Stimulated activated naive CD8-positive, alpha-beta T cell treated with anti-CD3 and anti-CD28 coated beads, Interleukin-15, Interleukin-2, amounts not matched to agents 100 ng/mL and 50 ng/mL, for 24 hours (primary cell): ENCODE results near the gene CNTRL.

Experiments used
- H3K27ac Mint-ChIP-seq: one replicate; pipeline ENCODE4 v1.8.0; 2021; ENCODE audit warnings: mild to moderate bottlenecking, mixed read lengths
- H3K27me3 Mint-ChIP-seq: one replicate; pipeline ENCODE4 v1.8.0; 2021; ENCODE audit warnings: mixed read lengths
- H3K36me3 Mint-ChIP-seq: one replicate; pipeline ENCODE4 v1.8.0; 2021; ENCODE audit warnings: low read depth, mixed read lengths
- H3K4me1 Mint-ChIP-seq: one replicate; pipeline ENCODE4 v1.8.0; 2021; ENCODE audit warnings: low read depth, mixed read lengths
- H3K4me3 Mint-ChIP-seq: one replicate; pipeline ENCODE4 v1.8.0; 2021; ENCODE audit warnings: mild to moderate bottlenecking, mixed read lengths
- H3K9me3 Mint-ChIP-seq: one replicate; pipeline ENCODE4 v1.8.0; 2021; ENCODE audit warnings: mixed read lengths

Gene CNTRL

DNA sequence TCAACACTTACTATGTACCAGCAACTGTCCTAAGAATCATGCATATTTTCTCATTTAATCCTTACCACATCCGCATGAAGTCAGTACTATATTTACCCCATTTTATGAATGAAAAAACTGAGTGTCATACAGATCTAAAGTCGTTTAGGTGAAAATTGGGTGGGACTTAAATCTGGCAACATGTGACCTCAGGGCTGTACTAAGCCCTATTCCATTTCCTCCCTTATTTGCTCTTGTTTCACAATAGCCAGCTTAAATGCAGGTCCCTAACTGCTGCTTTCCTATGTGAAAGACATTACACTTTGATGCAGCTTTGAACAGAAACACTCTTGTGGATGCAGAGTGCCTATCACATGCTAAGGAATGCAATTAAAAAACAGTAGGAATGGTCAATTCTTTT, 129.4 kb downstream of the CNTRL start:
- Mint-ChIP-seq H3K27me3 (no peaks in the 10 kb centered on the region), H3K36me3 (peaks cover 6% of the 10 kb centered on the region), H3K9me3 (no peaks in the 10 kb centered on the region), H3K27ac (no peak overlapping the region), H3K4me1 (peaks cover 51% of the 10 kb centered on the region), H3K4me3 (no peak overlapping the region)

- Mint-ChIP-seq H3K4me1 (peaks cover 46% of the 10 kb centered on the region), H3K27me3 (no peaks in the 10 kb centered on the region), H3K9me3 (no peaks in the 10 kb centered on the region), H3K4me3 (no peak overlapping the region), H3K27ac (no peak overlapping the region), H3K36me3 (peaks cover 6% of the 10 kb centered on the region)
These were observed 129.9 kb downstream of the CNTRL start for GRCh38 chr9:121204611-121205010.

DNA sequence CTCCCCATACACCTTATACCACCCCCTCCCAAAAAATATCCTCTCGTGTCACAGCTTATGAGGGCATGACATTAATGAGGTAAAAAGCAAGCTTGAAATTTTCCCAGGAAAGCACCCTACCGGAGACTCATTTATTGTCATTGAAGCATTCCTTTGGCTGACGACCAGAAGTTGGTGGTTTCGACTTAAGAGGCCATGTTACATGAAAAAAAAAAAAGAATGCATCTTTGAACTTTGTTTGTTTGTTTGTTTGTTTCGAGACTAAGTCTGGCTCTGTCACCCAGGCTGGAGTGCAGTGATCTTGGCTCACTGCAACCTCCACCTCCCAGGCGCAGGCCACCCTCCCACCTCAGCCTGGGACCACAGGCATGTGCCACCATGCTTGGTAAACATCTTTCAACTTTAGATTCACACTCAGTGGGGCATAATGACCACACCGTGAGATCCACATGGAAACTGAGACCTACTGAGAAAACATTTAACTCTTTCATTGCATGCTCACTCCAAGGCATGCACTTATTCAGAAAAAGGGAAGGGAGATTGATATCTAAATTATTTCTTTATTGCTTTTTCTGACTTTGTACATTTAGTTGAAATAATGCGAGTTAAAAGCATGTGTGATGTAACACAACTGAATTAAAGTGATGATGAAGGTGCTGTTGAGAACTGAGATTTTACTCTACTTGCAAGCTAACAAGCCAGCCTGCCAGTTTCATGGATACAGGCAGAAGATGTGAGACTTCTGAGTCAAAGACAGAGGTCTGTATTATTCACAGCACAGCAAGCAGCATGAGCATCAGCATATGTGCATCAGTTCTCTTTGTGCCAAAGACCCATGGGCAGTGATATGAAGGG, 132.0 kb downstream of the CNTRL start:
- Mint-ChIP-seq H3K4me1 (peaks cover 35% of the 10 kb centered on the region), H3K27ac (peak overlapping the region; percentile 37), H3K27me3 (no peaks in the 10 kb centered on the region), H3K4me3 (peak overlapping the region; percentile 23), H3K36me3 (no peaks in the 10 kb centered on the region), H3K9me3 (no peaks in the 10 kb centered on the region)

GRCh38 chr9:121207371-121207940, 132.7 kb downstream of the CNTRL start:
- H3K36me3 Mint-ChIP-seq = no peaks in the 10 kb centered on the region
- H3K4me3 Mint-ChIP-seq = peak overlapping the region; percentile 23
- peaks cover 28% of the 10 kb centered on the region for H3K4me1 Mint-ChIP-seq
- H3K27me3 Mint-ChIP-seq = no peaks in the 10 kb centered on the region
- no peaks in the 10 kb centered on the region for H3K9me3 Mint-ChIP-seq
- peak overlapping the region; percentile 37 for H3K27ac Mint-ChIP-seq

- Mint-ChIP-seq H3K27ac (no peak overlapping the region), H3K27me3 (no peaks in the 10 kb centered on the region), H3K4me1 (peaks cover 32% of the 10 kb centered on the region), H3K9me3 (no peaks in the 10 kb centered on the region), H3K4me3 (no peak overlapping the region), H3K36me3 (no peaks in the 10 kb centered on the region)
These were observed 135.8 kb downstream of the CNTRL start for GRCh38 chr9:121210536-121210935.

- Mint-ChIP-seq H3K27me3 (no peaks in the 10 kb centered on the region), H3K4me3 (no peak overlapping the region), H3K36me3 (no peaks in the 10 kb centered on the region), H3K9me3 (no peaks in the 10 kb centered on the region), H3K27ac (peak overlapping the region; percentile 32), H3K4me1 (peaks cover 15% of the 10 kb centered on the region)
These were observed 138.5 kb downstream of the CNTRL start for GRCh38 chr9:121213136-121213806.

DNA sequence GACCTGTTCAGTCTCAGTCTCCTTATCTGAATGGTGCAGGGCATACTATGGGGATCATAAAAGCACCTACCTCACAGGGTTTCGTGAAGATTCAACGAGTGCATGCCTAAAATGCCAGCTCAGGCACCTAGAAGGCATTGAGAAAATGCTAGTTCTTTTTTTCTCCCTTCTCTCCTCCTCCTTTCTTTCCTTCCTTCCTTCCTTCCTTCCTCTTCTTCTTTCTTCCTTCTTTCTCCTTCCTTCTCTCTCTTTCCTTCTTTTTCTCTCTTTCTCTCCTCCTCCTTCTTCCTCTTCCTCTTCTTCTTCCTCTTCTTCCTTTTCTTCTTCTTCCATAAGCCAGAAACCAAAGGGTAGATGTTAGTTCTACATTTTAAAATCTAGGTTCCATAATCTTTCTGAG, 139.2 kb downstream of the CNTRL start:
- no peaks in the 10 kb centered on the region for H3K27me3 Mint-ChIP-seq
- peak overlapping the region; percentile 2 for H3K27ac Mint-ChIP-seq
- H3K4me1 Mint-ChIP-seq = peaks cover 12% of the 10 kb centered on the region
- H3K4me3 Mint-ChIP-seq = no peak overlapping the region
- H3K9me3 Mint-ChIP-seq = no peaks in the 10 kb centered on the region
- H3K36me3 Mint-ChIP-seq = no peaks in the 10 kb centered on the region

DNA sequence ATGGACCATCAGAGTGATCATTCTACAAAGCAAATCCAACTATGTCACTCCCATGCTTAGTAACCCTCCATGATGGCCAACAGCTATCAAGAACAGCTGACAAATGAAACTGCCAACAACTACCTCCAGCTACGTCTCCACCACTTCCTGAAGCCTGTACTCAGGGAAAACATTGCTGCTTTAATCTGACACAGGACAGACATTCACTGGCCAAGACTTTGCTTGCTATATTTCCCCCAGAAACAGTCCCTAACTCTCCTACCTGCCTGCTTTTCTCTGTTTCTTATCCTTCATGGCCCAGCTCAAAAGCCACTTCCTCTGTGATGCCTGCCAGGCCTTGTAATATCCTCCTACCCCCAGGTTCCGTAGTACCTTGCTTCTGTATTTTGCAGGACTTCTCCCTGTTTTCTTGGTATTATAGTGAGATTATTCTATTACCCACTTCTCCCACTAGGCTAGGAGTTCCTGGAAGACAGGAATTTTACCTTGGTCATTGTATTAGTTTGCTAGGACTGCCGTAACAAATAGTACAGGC, 141.6 kb downstream of the CNTRL start:
- no peaks in the 10 kb centered on the region for H3K36me3 Mint-ChIP-seq
- H3K4me3 Mint-ChIP-seq = no peak overlapping the region
- H3K27me3 Mint-ChIP-seq = no peaks in the 10 kb centered on the region
- H3K9me3 Mint-ChIP-seq = no peaks in the 10 kb centered on the region
- no peak overlapping the region for H3K27ac Mint-ChIP-seq
- peaks cover 12% of the 10 kb centered on the region for H3K4me1 Mint-ChIP-seq

DNA sequence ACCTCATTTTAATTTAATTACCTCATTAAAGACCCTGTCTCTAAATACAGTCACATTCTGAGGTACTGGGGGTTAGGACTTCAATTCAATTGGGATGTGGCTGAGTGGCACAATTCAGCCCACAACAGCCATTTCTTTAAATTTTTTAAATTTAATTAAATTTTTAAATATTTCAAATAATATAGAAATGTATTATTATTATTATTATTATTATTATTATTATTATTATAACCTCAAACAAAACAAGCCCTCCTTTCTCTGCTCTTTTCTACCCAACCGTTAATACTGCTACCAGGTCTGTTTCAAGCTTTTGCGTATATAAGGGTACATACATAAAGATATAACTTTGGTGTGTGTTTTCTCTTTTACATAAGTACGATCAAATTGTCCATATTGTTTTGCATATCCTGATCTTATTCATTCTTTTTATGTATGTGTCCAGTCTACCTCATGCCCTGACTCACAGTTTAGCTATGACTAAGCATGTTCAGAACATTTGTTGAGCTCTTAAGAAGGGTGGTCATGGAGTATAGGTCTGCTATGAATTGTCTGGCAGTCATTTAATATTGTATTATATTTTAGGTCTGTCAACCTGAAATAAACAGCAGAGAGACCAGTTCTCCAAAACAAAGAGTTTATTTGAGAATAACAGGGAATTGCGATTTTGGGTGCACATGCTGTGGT, 143.0 kb downstream of the CNTRL start:
- H3K9me3 Mint-ChIP-seq = no peaks in the 10 kb centered on the region
- H3K4me1 Mint-ChIP-seq = peaks cover 12% of the 10 kb centered on the region
- no peaks in the 10 kb centered on the region for H3K27me3 Mint-ChIP-seq
- H3K27ac Mint-ChIP-seq = no peak overlapping the region
- H3K4me3 Mint-ChIP-seq = no peak overlapping the region
- H3K36me3 Mint-ChIP-seq = no peaks in the 10 kb centered on the region

DNA sequence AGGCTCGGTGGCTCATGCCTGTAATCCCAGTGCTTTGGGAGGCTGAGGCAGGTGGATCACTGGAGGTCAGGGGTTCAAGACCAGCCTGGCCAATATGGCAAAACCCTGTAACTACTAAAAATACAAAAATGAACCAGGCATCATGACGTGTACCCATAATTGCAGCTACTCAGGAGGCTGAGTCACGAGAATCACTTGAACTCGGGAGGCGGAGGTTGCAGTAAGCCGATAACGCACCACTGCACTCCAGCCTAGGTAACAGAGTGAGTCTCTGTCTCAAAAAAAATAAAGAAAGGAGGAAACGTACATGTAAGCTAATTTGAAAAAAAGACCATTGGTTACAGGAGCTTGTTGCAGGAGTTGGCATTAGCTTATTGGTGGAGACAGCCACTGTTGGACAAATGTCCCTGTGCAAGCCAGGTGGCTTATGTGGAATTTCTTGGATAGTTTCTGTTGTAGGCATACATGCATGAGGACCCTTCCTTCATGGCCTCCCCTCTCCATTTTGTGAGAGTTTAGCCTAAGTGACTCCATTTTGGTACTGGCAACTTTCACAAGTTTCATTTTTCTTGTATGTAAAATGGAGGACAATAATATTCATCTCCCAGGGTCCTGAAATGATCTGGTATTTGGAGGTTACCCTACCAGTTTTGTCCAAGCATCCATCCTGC, 143.7 kb downstream of the CNTRL start:
- H3K9me3 Mint-ChIP-seq = no peaks in the 10 kb centered on the region
- H3K27ac Mint-ChIP-seq = no peak overlapping the region
- peaks cover 5% of the 10 kb centered on the region for H3K4me1 Mint-ChIP-seq
- H3K36me3 Mint-ChIP-seq = no peaks in the 10 kb centered on the region
- no peaks in the 10 kb centered on the region for H3K27me3 Mint-ChIP-seq
- no peak overlapping the region for H3K4me3 Mint-ChIP-seq

DNA sequence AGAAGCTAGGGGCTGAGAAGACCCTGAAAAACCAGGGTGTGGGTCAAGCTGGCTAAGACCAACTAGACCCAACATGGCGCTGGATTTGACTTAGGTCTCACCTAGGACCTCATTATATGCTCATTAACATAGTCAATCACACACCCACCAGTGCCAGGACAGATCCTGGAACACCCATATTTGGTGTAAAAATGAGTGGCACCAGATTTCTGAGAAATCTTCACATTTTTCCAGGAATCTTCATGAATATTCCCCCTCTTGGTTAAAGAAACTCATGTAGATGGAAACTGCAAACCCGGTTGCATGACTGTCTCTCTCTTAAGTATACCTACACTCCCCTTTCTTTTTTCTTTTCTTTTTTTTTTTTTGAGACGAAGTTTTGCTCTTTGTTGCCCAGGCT, 144.8 kb downstream of the CNTRL start:
- no peak overlapping the region for H3K27ac Mint-ChIP-seq
- no peak overlapping the region for H3K4me3 Mint-ChIP-seq
- H3K9me3 Mint-ChIP-seq = no peaks in the 10 kb centered on the region
- H3K4me1 Mint-ChIP-seq = peaks cover 5% of the 10 kb centered on the region
- H3K36me3 Mint-ChIP-seq = no peaks in the 10 kb centered on the region
- H3K27me3 Mint-ChIP-seq = no peaks in the 10 kb centered on the region

DNA sequence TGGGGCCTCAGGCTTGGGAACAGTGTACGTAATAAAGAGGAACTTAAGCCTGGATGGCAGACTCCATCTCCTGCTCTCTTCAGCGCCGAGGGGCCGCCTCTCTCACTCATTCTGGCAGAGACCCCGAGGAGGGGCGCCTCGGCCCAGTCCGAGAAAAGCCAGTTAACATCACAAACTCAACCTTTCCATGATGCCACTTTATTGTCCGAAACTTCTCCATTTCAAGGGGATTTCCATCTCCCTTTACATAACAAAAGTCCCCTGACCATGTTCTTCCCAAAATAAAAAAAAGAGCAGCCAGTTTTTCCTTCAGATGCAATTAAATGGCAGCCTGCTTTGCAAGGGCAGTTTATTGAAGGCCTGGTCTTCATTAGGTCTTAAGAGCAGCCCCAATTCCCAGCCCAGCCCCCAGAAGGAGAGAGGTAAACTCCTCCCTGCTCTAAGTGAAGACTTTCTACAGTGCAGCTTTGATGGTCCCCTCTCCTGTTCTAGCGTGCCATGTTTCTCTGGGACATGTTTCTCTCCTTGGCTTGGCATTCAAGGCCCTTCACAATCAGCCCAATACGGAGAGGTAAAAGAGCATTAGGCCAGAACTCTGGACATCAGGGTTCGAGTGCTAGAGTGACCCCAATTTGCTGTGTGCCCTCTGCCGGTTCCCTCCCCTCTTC, 146.4 kb downstream of the CNTRL start:
- Mint-ChIP-seq H3K27me3 (no peaks in the 10 kb centered on the region), H3K4me3 (no peak overlapping the region), H3K27ac (no peak overlapping the region), H3K9me3 (no peaks in the 10 kb centered on the region), H3K36me3 (no peaks in the 10 kb centered on the region), H3K4me1 (peaks cover 5% of the 10 kb centered on the region)

DNA sequence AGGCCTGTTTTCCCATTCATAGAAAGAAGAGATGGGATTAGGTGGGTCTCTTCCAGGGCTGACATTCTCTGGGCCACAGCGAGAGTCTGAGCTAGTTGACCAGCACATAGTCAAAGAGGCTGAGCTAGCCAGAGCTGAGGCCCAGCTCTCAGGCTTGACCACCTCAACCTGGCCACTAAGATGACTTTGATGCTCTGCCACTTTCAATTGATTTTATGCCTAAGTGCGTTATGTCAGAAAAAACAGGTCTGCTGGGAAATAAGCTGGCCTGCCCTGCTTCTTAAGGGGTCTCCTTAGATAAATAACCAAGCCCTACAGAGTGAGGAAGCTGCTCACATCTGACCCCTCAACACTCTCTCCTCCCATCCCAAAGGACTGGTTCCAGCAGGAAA, 146.9 kb downstream of the CNTRL start:
- Mint-ChIP-seq H3K27ac (no peak overlapping the region), H3K36me3 (no peaks in the 10 kb centered on the region), H3K4me3 (no peak overlapping the region), H3K9me3 (no peaks in the 10 kb centered on the region), H3K4me1 (peaks cover 5% of the 10 kb centered on the region), H3K27me3 (no peaks in the 10 kb centered on the region)
